ENCODE data around the gene RAB11FIP3.

- TF ChIP-seq, protein P1, sequence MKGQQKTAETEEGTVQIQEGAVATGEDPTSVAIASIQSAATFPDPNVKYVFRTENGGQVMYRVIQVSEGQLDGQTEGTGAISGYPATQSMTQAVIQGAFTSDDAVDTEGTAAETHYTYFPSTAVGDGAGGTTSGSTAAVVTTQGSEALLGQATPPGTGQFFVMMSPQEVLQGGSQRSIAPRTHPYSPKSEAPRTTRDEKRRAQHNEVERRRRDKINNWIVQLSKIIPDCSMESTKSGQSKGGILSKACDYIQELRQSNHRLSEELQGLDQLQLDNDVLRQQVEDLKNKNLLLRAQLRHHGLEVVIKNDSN (IDR thresholded peaks at IDR 0.05): no peak
- no peak for TF ChIP-seq RAD21 (IDR thresholded peaks at IDR 0.05; ENCODE audit: low read depth)
- no peak for TF ChIP-seq EP300 (IDR thresholded peaks at IDR 0.05; ENCODE audit: borderline replicate concordance)
- TF ChIP-seq REST (IDR thresholded peaks at IDR 0.05; ENCODE audit: low read depth): no peak
- TF ChIP-seq TCF12 (IDR thresholded peaks at IDR 0.05; ENCODE audit: low read depth): no peak
- TF ChIP-seq TAF1 (IDR thresholded peaks at IDR 0.05; ENCODE audit: low read depth): no peak
- TF ChIP-seq FOXM1 (IDR thresholded peaks at IDR 0.05; ENCODE audit: borderline replicate concordance, low read depth): no peak
- TF ChIP-seq NFIC (IDR thresholded peaks at IDR 0.05): no peak
Measured at GRCh38 chr16:426906-427249, 1.4 kb downstream of the RAB11FIP3 start.
